Retinal pigment epithelial cell (primary cell): ENCODE results near the gene TMEM131L.
A peak's percentile ranks its signal among the peaks of the same experiment; 100 is the strongest.
"Not testable (repeated sequence)": the region's sequence is repeated elsewhere in the genome, so short reads cannot be mapped to it uniquely, and the experiment has no call there.

Source experiments
- DNase-seq: peaks from one replicate; pipeline ENCODE4 v3.0.0-alpha.2; 2010; ENCODE audit warnings: low read depth
- H3K4me3 ChIP-seq: 2 replicates; pipeline ENCODE4 v1.5.1; 2011; ENCODE audit warnings: mild to moderate bottlenecking, low read length, control low read depth, moderate library complexity
- TF ChIP-seq, protein P1 (sequence below): conservative IDR thresholded peaks from 2 replicates; pipeline ENCODE4 v1.5.1; 2011; ENCODE audit warnings: low read depth, low read length, control low read depth, inconsistent platforms

The TMEM131L gene, protein sequence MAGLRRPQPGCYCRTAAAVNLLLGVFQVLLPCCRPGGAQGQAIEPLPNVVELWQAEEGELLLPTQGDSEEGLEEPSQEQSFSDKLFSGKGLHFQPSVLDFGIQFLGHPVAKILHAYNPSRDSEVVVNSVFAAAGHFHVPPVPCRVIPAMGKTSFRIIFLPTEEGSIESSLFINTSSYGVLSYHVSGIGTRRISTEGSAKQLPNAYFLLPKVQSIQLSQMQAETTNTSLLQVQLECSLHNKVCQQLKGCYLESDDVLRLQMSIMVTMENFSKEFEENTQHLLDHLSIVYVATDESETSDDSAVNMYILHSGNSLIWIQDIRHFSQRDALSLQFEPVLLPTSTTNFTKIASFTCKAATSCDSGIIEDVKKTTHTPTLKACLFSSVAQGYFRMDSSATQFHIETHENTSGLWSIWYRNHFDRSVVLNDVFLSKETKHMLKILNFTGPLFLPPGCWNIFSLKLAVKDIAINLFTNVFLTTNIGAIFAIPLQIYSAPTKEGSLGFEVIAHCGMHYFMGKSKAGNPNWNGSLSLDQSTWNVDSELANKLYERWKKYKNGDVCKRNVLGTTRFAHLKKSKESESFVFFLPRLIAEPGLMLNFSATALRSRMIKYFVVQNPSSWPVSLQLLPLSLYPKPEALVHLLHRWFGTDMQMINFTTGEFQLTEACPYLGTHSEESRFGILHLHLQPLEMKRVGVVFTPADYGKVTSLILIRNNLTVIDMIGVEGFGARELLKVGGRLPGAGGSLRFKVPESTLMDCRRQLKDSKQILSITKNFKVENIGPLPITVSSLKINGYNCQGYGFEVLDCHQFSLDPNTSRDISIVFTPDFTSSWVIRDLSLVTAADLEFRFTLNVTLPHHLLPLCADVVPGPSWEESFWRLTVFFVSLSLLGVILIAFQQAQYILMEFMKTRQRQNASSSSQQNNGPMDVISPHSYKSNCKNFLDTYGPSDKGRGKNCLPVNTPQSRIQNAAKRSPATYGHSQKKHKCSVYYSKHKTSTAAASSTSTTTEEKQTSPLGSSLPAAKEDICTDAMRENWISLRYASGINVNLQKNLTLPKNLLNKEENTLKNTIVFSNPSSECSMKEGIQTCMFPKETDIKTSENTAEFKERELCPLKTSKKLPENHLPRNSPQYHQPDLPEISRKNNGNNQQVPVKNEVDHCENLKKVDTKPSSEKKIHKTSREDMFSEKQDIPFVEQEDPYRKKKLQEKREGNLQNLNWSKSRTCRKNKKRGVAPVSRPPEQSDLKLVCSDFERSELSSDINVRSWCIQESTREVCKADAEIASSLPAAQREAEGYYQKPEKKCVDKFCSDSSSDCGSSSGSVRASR (N-terminal part only)

DNA sequence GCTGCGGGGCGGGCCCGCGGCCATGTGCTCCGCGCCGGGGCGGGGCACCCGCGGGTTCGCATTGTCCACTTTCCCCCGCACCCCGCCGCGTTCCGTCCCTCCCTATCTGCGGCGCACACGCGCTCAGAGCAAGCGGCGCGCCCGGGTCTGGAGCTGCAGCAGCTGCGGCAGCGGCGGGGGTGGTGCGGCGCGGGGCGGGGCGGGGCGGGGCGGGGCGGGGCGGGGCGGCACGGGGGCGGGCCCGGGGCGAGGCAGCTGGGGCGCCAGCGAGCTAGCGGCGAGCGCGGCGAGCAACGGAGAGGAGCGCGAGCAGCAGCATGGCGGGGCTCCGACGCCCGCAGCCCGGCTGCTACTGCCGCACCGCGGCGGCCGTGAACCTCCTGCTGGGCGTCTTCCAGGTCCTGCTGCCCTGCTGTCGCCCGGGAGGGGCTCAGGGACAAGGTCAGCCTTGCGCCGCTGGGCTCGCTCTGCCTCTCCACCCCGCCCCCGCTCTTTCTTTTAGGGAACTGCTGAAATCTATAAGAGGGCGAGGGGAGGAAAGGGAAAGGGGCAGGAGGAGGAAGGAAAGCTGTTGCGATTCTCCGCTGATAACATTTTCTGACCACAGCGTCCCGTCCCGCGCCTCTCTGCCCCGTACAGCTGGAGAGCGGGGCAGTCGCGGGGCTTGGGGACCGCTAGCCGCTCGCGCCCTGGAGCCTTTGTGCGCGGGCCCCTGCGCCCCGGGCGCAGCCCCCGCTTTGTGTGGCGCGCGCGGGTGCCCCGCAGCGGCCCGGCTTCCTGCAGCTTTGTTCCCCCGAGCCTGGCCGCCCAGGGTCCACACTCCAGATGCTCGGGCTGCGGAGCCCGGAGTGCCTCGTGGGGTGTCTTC, at the start of gene TMEM131L:
TSS of gene TMEM131L (plus strand) at position 280 of the 868 bp plus-strand sequence. CDS start at position 318, 38 bp downstream.
- H3K4me3 ChIP-seq, result peak within 1 kb of the TSS; percentile 80
- TF ChIP-seq, protein P1, sequence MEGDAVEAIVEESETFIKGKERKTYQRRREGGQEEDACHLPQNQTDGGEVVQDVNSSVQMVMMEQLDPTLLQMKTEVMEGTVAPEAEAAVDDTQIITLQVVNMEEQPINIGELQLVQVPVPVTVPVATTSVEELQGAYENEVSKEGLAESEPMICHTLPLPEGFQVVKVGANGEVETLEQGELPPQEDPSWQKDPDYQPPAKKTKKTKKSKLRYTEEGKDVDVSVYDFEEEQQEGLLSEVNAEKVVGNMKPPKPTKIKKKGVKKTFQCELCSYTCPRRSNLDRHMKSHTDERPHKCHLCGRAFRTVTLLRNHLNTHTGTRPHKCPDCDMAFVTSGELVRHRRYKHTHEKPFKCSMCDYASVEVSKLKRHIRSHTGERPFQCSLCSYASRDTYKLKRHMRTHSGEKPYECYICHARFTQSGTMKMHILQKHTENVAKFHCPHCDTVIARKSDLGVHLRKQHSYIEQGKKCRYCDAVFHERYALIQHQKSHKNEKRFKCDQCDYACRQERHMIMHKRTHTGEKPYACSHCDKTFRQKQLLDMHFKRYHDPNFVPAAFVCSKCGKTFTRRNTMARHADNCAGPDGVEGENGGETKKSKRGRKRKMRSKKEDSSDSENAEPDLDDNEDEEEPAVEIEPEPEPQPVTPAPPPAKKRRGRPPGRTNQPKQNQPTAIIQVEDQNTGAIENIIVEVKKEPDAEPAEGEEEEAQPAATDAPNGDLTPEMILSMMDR, result no peak
- DNase-seq, result no peak

DNA sequence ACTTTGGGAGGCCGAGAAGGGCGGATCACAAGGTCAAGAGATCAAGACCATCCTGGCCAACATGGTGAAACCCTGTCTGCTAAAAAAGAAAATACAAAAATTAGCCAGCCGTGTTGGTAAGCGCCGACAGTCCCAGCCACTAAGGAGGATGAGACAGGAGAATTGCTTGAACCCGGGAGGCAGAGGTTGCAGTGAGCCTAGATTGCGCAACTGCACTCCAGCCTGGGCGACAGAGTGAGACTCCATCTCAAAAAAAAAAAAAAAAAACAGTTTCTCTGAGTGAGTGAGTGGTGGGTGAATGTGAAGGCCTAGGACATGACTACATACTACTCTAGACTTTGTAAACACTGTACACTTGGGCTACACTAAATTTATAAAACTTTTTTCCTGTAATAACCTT, 49.7 kb upstream of the TMEM131L start:
- DNase-seq, H3K4me3 ChIP-seq: not testable (repeated sequence)

DNA sequence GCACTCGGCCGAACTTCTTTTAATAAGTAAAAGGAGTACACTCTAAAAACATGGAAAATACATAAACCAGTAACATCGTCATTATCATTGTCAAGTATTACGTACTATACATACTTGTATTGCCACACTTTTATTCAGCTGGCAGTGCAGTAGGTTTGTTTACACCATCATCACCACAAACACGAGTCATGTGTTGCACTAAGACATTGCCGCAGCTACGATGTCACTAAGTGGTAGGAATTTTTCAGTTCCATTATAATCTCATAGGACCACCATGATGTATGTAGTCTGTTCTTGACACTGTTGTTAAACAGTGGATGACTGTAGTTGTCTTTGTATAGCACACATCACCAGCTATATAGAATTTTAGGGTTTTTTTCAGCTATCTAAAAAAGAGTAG, 48.0 kb upstream of the TMEM131L start:
- no peak for DNase-seq
- no peak overlapping the region for H3K4me3 ChIP-seq

DNA sequence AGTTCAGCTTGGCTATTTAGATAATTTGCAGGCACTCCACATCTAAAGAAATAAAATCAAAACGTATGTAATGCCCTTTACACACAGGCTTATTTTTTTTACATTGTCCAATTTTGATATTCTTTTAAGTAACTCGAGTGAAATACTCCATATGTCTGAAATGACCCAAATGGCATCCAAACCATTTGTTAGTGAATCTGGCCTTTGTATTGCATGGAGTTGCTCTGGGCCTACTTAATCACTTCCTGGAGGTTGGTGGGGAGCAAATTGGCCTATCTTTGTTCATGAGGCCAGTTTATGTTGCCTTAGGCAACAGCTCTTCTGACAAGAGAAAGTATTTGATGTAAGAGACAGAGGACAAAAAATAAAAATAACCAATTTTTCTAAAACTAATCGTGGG, 47.6 kb upstream of the TMEM131L start:
- TF ChIP-seq, protein P1, result no peak
- H3K4me3 ChIP-seq, result no peak overlapping the region
- DNase-seq, result no peak

More for the DNA sequence above, 48.0 kb upstream of the TMEM131L start:
- TF ChIP-seq, protein P1, result no peak

DNA sequence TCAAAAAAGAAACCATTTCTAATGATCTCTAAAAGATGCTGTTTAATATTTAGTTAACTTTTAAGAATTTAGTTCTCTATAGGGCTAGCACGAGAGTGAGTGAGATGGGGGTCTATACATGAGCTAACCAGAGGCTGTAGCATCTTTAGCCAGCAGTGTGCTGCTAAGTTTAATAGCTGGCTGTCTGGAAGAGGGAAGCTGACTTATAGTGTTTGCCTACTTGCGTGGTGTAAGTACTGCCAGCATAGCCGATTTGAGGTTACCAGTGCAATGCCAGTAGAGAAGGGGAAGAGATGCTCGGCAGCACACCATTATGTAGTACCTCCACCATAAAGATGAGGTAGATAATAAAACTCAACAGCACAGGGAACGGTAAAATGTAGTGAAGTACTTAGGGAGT, 47.1 kb upstream of the TMEM131L start:
- no peak for DNase-seq
- no peak overlapping the region for H3K4me3 ChIP-seq
- TF ChIP-seq, protein P1, result no peak

DNA sequence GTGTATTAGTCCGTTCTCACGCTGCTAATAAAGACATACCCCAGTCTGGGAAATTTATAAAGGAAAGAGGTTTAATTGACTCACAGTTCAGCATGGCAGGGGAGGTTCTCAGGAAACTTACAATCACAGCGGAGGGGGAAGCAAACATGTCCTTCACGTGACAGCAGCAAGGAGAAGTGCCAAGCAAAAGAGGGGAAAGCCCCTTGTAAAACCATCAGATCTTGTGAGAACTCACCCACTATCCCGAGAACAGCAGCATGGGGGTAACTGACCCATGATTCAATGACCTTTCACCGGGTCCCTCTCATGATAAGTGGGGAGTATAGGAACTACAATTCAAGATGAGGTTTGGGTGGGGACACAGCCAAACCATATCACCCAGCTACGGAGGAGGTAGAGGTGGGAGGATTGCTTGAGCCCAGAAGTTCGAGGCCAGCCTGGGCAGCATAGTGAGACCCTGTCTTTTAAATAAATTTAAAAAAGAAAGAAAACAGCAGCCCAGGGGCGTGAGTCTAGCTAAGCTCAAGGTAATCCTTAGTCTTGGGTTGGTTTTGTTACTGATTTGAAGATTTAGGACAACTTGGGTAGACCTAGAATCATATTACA, 46.4 kb upstream of the TMEM131L start:
- TF ChIP-seq, protein P1, result no peak
- no peak overlapping the region for H3K4me3 ChIP-seq
- DNase-seq, result no peak
